Measurements from ENCODE around the gene PLEKHG5.

The PLEKHG5 gene

GRCh38 chr1:6427441-6428390, 63.8 kb downstream of the PLEKHG5 start:
- no peak for DNase-seq (ENCODE audit: low read depth in 1 of 2, low spot score in 1 of 2)

- DNase-seq (ENCODE audit: low read depth in 1 of 2, low spot score in 1 of 2) = no peak
These were observed 64.5 kb downstream of the PLEKHG5 start for GRCh38 chr1:6426972-6427350.

GRCh38 chr1:6426277-6426971, 65.0 kb downstream of the PLEKHG5 start:
- DNase-seq (ENCODE audit: low read depth in 1 of 2, low spot score in 1 of 2) = no peak

- DNase-seq (ENCODE audit: low read depth in 1 of 2, low spot score in 1 of 2) = no peak
These were observed 65.8 kb downstream of the PLEKHG5 start for GRCh38 chr1:6425658-6426057.

GRCh38 chr1:6424619-6425593, 66.6 kb downstream of the PLEKHG5 start, which contains the start of gene ESPN:
TSS of gene ESPN (plus strand) at chr1:6424776. CDS start at chr1:6424956, 180 bp downstream.
- DNase-seq (ENCODE audit: low read depth in 1 of 2, low spot score in 1 of 2) = no peak

- DNase-seq (ENCODE audit: low read depth in 1 of 2, low spot score in 1 of 2) = no peak
These were observed 67.4 kb downstream of the PLEKHG5 start for GRCh38 chr1:6424000-6424565.

- DNase-seq (ENCODE audit: low read depth in 1 of 2, low spot score in 1 of 2) = peak; percentile 47 to 63
These were observed 68.0 kb downstream of the PLEKHG5 start for GRCh38 chr1:6423321-6423999.

GRCh38 chr1:6421266-6421665, 70.2 kb downstream of the PLEKHG5 start:
- DNase-seq (ENCODE audit: low read depth in 1 of 2, low spot score in 1 of 2) = no peak

GRCh38 chr1:6420454-6421042, 70.9 kb downstream of the PLEKHG5 start:
- DNase-seq (ENCODE audit: low read depth in 1 of 2, low spot score in 1 of 2) = no peak

GRCh38 chr1:6419804-6420453, 71.5 kb downstream of the PLEKHG5 start, which contains the start of gene HES2:
TSS of gene HES2 (minus strand) at chr1:6419919. CDS start at chr1:6419820, 99 bp downstream.
- DNase-seq (ENCODE audit: low read depth in 1 of 2, low spot score in 1 of 2) = no peak

GRCh38 chr1:6419397-6419803, 72.1 kb downstream of the PLEKHG5 start:
- DNase-seq (ENCODE audit: low read depth in 1 of 2, low spot score in 1 of 2) = no peak

- DNase-seq (ENCODE audit: low read depth in 1 of 2, low spot score in 1 of 2) = no peak
These were observed 72.6 kb downstream of the PLEKHG5 start for GRCh38 chr1:6418668-6419396.

- no peak for DNase-seq (ENCODE audit: low read depth in 1 of 2, low spot score in 1 of 2)
These were observed 73.4 kb downstream of the PLEKHG5 start for GRCh38 chr1:6417961-6418667.

Measured in activated CD4-positive, alpha-beta T cell treated with anti-CD3 and anti-CD28 coated beads, Interleukin-2, amount 50 U/mL, for 24 hours (primary cell).